Activated T-helper 17 cell treated with anti-CD3 and anti-CD28 coated beads, Interleukin-2, amount 50 U/mL, for 72 hours (primary cell): Measurements from ENCODE around the gene KCNN4. TPM values are rescaled to one million over a fixed set of nuclear protein-coding genes. Genes with fewer than 3 reads are reported as not detected.

Experiments
- ATAC-seq: fragments of 150-1000 bp; cut with Tn5 transposase; replicated peaks from 2 replicates; pipeline ENCODE4 v1.10.0; 2021; ENCODE audit warnings: mild to moderate bottlenecking, moderate library complexity
- H3K27ac Mint-ChIP-seq: one replicate; pipeline ENCODE4 v1.8.0; 2022; ENCODE audit warnings: mixed read lengths
- H3K27me3 Mint-ChIP-seq: one replicate; pipeline ENCODE4 v1.8.0; 2022; ENCODE audit warnings: mixed read lengths
- H3K36me3 Mint-ChIP-seq: one replicate; pipeline ENCODE4 v1.8.0; 2022; ENCODE audit warnings: low read depth, mild to moderate bottlenecking, mixed read lengths
- H3K4me1 Mint-ChIP-seq: one replicate; pipeline ENCODE4 v1.8.0; 2022; ENCODE audit warnings: mixed read lengths
- H3K4me3 Mint-ChIP-seq: one replicate; pipeline ENCODE4 v1.8.0; 2022; ENCODE audit warnings: mild to moderate bottlenecking, mixed read lengths
- H3K9me3 Mint-ChIP-seq: one replicate; pipeline ENCODE4 v1.8.0; 2022; ENCODE audit warnings: mixed read lengths
- total RNA-seq, 2 donors: library from RNA; stranded (reverse); gene quantifications; one replicate each; pipeline ENCODE4 v1.2.3, GENCODE V29; 2022

KCNN4 gene
- total RNA-seq, 2 donors from 2014 or later = 116 to 385 TPM

DNA sequence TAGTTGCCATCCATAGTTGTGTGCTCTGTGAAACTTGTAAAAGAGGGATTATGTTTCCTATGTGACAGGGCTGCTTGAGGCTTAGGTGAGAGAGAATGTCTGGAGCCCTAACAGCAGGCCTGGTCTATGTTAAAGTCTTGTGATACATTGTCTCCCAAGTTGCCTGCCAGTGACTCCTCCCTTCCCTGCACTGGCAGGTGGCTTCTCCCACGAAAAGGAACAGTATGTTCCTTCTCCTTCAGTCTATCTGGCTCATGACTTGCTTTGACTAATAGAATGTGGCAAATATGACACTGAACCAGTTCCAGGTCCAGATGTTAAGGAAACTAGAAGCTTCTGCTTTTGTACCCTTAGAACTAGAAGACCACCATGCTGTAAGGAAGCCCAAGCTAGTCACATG is 5.9 kb upstream of the KCNN4 start:
- Mint-ChIP-seq H3K27me3 (peaks cover 8% of the 10 kb centered on the region), H3K36me3 (peaks cover 21% of the 10 kb centered on the region), H3K27ac (no peak overlapping the region), H3K4me3 (no peak overlapping the region), H3K4me1 (peaks cover 27% of the 10 kb centered on the region), H3K9me3 (no peaks in the 10 kb centered on the region)
- ATAC-seq = no peak

DNA sequence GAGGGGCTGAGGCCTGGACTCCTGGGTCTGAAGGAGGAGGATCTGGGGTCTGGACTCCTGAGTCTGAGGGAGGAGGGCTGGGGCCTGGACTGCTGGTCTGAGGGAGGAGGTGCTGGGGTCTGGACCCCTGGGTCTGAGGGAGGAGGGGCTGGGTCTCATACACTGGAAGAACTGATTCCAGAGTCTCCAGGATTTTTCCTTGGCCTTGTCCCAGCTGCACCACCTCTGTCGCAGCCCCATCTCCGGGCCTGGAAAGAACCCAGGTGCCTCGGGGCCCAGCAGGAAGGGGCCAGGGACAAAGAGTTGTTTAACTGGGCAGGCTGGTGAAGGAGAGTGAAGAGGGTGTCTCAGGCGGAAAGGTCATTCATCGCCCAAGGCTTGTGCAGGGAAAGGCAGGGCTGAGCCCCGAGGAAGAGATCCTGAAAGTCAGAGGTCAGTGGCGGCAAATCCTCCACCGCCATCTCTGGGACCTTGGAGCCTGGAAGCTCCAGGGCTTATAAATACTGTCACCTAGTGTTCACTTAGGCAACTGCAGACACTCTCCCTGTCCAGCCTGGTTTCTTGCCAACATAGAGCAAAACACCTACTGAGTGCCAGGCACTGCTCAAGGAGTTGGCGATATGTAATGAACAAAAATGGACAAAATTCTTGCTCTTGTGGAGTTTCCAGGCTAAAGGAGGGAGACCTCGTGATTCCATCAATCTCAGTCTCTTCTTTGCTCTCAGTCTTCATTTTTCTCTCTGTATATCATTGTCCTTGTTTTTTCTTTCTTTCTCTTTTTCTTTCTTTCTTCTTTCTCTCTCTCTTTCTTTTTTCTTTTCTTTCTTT is 4.4 kb upstream of the KCNN4 start:
- H3K27ac Mint-ChIP-seq = peak overlapping the region; percentile 86
- H3K9me3 Mint-ChIP-seq = no peaks in the 10 kb centered on the region
- H3K4me3 Mint-ChIP-seq = peak overlapping the region; percentile 86
- peaks cover 4% of the 10 kb centered on the region for H3K27me3 Mint-ChIP-seq
- no peak for ATAC-seq
- H3K36me3 Mint-ChIP-seq = peaks cover 33% of the 10 kb centered on the region
- peaks cover 31% of the 10 kb centered on the region for H3K4me1 Mint-ChIP-seq

DNA sequence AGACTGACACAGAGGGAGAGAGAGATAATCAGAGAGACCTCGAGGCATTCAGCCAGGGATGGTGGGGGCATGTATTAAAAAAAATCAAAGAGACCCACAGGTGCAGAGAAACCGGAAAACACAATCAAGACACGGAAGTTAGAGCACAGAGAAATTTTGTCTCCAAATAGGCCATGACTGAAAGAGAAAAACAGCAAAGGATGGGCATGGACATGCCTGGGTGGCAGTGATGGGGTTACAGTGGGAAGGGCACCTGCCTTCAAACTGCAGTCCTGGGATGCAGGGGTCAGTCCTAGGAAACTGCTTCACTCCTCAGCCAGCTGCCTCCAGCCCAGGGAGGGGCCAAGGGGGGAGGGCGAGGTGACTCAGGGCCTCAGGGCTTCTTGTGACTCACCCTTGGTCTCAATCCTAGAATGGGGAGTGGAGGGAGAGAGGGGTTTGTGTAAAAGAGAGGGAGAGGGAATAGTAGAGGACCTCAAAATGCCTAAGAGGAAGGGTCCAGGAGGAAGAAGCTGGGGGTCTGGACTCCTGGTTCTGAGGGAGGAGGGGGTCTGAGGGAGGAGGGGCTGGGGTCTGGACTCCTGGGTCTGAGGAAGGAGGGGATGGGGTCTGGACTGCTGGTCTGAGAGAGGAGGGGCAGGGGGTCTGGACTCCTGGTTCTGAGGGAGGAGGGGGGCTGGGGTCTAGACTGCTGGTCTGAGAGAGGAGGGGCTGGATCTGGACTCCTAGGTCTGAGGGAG is 3.6 kb upstream of the KCNN4 start:
- peaks cover 31% of the 10 kb centered on the region for H3K4me1 Mint-ChIP-seq
- peak; percentile 40 for ATAC-seq
- H3K36me3 Mint-ChIP-seq = peaks cover 41% of the 10 kb centered on the region
- H3K27ac Mint-ChIP-seq = peak overlapping the region; percentile 86
- H3K4me3 Mint-ChIP-seq = peak overlapping the region; percentile 86
- H3K27me3 Mint-ChIP-seq = peaks cover 4% of the 10 kb centered on the region
- no peaks in the 10 kb centered on the region for H3K9me3 Mint-ChIP-seq

DNA sequence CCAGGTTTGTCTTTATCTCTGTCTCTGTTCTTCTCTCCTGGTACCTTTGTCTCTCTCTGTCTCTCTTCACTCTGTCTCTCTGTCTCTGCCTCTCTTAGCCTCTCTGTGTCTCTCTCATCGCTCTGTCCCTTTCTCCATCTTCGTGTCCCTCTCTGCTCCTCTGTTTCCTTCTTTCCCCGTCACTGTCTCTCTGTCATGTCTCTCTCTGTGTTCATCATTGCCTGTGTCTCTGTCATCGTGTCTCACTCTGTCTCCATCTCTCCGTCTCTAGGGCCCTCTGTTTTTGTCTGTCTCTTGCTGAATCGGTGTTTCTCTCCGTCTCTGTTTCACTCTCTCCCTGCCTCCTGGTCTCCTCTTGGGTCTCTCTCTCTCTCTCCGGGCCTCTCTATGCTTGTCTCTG is 2.9 kb upstream of the KCNN4 start:
- Mint-ChIP-seq H3K4me1 (peaks cover 31% of the 10 kb centered on the region), H3K36me3 (peaks cover 49% of the 10 kb centered on the region), H3K9me3 (no peaks in the 10 kb centered on the region), H3K27me3 (peaks cover under 1% of the 10 kb centered on the region), H3K27ac (peak overlapping the region; percentile 86), H3K4me3 (peak overlapping the region; percentile 86)
- no peak for ATAC-seq

DNA sequence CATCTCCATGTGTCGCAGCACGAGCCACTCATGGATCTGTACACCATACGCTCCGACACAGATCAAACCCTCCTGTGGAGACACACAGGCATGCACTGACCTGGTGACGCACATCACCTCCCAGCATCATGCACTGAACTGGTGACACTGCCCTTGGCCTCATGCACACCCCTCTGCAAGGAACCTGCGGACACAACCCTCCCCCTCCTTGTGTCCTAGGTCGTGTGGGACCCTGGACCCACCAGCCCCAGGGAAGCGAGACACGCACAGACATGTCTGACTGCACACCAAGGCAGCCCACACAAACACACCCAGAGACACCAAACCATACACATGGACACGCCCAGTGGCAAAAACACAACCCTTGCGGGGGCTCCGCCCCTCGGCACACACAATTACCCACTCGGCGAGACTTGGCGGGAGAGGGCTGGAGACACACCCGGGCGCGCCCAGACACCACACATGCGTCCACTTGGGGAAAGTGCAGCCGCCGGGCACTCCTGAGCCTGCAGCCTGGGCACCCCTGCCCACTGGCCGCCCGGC is 2.0 kb upstream of the KCNN4 start:
- H3K27ac Mint-ChIP-seq = peak overlapping the region; percentile 85
- no peak for ATAC-seq
- peaks cover 58% of the 10 kb centered on the region for H3K36me3 Mint-ChIP-seq
- no peaks in the 10 kb centered on the region for H3K27me3 Mint-ChIP-seq
- H3K4me3 Mint-ChIP-seq = peak overlapping the region; percentile 86
- peaks cover 36% of the 10 kb centered on the region for H3K4me1 Mint-ChIP-seq
- no peaks in the 10 kb centered on the region for H3K9me3 Mint-ChIP-seq

DNA sequence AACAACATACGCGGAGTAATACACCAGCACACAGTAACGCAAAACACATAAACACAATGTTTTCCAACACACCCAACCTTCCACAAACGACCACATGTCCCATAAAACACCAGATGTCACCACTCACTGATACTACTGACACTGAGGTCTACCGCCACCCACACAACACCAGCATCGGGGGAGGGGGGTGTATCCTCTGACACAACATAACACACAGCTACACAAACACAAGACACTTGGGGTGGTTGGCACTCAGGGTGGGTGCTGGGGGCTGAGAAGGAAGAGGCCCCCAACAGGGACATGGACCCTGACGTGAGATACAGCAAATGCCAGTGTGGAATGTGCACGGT is 1.5 kb upstream of the KCNN4 start:
- no peak for ATAC-seq
- Mint-ChIP-seq H3K9me3 (no peaks in the 10 kb centered on the region), H3K27ac (peak overlapping the region; percentile 85), H3K27me3 (no peaks in the 10 kb centered on the region), H3K36me3 (peaks cover 62% of the 10 kb centered on the region), H3K4me3 (peak overlapping the region; percentile 86), H3K4me1 (peaks cover 38% of the 10 kb centered on the region)

DNA sequence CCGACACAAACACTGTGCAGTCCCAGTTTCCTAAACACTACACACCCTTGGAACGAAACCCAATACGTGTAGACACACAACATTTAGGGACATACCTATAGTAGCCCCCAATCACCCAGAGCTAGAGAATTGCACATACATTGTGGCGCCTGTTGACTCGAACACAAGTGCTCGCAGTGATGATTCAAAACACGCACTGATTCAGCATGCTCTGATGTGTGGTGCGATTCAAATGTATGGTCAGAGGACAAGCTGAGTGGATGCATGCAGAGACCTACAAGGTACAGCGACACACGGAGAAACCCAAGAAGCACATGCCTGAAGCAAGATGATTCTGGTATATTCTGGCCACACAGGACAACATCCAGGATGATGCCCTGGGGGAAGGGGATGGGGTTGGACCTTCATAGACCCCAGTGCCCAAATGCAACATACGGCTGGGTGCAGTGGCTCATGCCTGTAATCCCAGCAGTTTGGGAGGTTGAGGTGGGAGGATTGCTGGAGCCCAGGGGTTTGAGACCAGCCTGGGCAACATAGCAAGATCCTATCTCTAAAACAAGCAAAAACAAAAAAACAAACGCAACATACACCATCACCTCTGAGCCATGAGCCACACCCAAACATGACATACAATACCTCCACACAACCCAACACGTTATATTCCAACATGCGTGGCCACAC is 997 bp upstream of the KCNN4 start:
- peak; percentile 58 for ATAC-seq
- Mint-ChIP-seq H3K9me3 (no peaks in the 10 kb centered on the region), H3K4me3 (peak overlapping the region; percentile 86), H3K4me1 (peaks cover 43% of the 10 kb centered on the region), H3K27me3 (no peaks in the 10 kb centered on the region), H3K27ac (peak overlapping the region; percentile 85), H3K36me3 (peaks cover 67% of the 10 kb centered on the region)

DNA sequence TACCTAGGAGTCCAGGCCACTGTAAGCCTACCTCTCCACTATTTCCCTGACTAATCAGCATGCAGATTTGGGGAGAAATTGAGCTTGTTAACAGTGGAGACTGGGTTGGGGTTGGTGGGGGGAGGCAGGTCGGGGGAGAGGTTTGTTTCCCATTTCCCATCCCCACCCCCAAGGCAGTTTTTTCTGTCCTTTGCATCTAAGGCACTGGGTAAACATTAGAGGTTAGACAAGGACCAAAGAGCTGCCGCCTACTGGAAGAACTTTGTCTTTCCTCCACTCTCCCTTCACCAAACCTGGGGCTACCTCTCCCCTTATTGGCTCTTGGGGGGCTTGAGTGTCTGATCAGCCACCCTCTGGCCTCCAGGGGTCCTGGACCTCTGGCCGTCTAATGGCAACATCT is 953 bp downstream of the KCNN4 start:
- H3K27ac Mint-ChIP-seq = peak overlapping the region; percentile 85
- ATAC-seq = no peak
- no peaks in the 10 kb centered on the region for H3K9me3 Mint-ChIP-seq
- peaks cover 57% of the 10 kb centered on the region for H3K4me1 Mint-ChIP-seq
- H3K4me3 Mint-ChIP-seq = peak overlapping the region; percentile 86
- peaks cover 87% of the 10 kb centered on the region for H3K36me3 Mint-ChIP-seq
- no peaks in the 10 kb centered on the region for H3K27me3 Mint-ChIP-seq

DNA sequence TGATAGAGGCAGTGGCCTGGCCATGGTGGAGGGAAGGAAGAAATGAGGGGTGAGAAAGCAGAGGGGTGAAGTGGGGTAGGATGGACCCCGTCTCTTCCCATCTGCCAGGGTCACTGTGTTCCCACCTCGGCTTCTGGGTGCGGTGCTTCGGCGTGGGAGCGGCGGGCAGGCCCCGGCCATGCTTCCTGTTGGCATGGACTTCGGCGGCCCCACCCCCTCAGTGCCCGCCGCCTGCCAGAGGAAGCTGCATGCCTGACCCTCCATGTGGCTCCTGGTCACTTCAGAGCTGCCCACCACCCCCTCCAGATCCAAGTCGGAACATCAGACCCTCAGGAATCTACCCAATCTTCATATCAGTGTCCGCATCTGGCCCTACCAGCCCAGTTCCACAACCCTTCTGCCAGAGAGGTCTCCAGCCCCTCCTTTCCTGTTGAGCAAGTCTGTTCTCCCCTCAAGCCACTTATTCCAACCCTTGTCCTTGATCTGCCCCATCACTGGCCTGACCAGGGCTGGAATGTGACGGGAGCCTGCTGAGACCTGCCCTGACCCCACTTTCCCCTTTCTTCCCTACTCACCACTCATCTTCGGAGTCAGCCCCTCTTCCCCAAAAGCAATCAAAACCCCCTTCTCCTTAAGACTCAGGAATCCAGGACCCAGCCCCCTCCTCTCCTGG is 1.5 kb downstream of the KCNN4 start:
- ATAC-seq = no peak
- H3K27me3 Mint-ChIP-seq = no peaks in the 10 kb centered on the region
- peaks cover 92% of the 10 kb centered on the region for H3K36me3 Mint-ChIP-seq
- peak overlapping the region; percentile 85 for H3K27ac Mint-ChIP-seq
- no peaks in the 10 kb centered on the region for H3K9me3 Mint-ChIP-seq
- H3K4me1 Mint-ChIP-seq = peaks cover 52% of the 10 kb centered on the region
- H3K4me3 Mint-ChIP-seq = peak overlapping the region; percentile 86

DNA sequence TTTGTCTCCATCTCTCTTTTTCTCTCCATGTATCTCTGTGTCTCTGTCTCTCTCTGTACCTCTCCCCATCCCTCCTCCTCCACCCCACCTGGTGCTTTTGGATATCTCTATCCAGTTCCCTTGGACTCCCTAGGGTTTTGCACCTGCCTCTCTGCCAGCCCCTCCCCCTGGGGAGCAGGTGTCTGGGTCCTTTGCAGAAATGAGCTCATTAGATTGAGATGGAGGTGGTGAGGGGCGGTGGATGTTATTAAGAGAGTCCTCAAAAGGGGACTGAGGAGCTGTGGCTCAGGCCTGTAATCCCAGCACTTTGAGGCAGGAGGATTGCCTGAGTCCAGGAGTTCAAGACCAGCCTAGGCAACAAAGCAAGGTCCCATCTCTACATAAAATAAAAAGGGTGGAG is 2.1 kb downstream of the KCNN4 start:
- H3K9me3 Mint-ChIP-seq = no peaks in the 10 kb centered on the region
- peaks cover 94% of the 10 kb centered on the region for H3K36me3 Mint-ChIP-seq
- no peak for ATAC-seq
- peak overlapping the region; percentile 85 for H3K27ac Mint-ChIP-seq
- H3K4me3 Mint-ChIP-seq = peak overlapping the region; percentile 86
- H3K27me3 Mint-ChIP-seq = no peaks in the 10 kb centered on the region
- H3K4me1 Mint-ChIP-seq = peaks cover 46% of the 10 kb centered on the region

DNA sequence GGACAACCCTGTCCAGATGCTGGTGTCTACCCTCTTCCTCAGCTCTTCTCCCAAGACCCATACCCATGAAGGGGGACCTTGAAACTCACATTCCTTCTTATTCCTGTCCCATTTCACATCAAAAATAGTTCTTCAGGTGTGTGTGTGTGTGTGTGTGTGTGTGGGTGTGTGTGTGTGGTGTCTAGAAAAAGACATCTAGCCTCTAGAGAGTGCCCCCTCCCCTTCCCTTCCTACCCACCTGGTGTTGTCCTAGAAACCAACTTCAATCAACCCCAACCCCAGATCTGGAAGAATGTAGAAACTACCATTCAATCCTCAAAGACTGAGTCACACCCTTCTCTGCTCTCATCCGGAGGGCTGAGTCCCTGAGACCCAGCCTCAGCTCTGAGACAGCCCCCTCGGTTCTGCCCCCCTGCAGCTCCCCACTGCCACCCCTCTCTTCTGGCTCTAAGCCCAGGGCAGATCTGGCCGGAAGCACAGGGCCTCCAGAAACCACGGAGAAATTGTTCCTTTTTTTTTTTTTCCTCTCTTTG is 3.5 kb downstream of the KCNN4 start:
- Mint-ChIP-seq H3K27me3 (no peaks in the 10 kb centered on the region), H3K4me3 (peak overlapping the region; percentile 86), H3K36me3 (peaks cover 98% of the 10 kb centered on the region), H3K27ac (peak overlapping the region; percentile 85), H3K4me1 (peaks cover 36% of the 10 kb centered on the region), H3K9me3 (no peaks in the 10 kb centered on the region)
- ATAC-seq = peak; percentile 6

DNA sequence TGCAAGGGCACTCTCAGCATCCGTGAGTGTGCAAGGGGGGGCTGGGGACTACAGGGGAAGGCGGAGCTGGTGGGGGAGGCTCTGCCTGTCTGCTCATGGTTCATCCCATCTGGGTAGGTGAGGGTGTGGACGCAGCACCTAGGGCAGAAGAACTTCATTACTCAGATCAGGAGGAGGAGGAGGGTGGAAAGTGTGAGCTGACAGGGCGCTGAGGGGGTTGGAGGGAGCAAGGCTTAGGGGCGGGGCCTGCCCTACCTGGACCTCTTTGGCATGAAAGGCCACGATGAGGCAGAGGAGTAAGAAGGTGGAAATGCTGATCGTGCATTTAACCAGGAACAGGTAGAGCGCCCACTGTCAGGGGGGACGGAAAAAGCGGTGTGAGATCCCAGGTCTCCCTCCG is 4.5 kb downstream of the KCNN4 start:
- Mint-ChIP-seq H3K27me3 (no peaks in the 10 kb centered on the region), H3K9me3 (no peaks in the 10 kb centered on the region), H3K4me3 (peak overlapping the region; percentile 86), H3K36me3 (peaks cover 98% of the 10 kb centered on the region), H3K27ac (peak overlapping the region; percentile 85), H3K4me1 (peaks cover 26% of the 10 kb centered on the region)
- ATAC-seq = peak; percentile 46

DNA sequence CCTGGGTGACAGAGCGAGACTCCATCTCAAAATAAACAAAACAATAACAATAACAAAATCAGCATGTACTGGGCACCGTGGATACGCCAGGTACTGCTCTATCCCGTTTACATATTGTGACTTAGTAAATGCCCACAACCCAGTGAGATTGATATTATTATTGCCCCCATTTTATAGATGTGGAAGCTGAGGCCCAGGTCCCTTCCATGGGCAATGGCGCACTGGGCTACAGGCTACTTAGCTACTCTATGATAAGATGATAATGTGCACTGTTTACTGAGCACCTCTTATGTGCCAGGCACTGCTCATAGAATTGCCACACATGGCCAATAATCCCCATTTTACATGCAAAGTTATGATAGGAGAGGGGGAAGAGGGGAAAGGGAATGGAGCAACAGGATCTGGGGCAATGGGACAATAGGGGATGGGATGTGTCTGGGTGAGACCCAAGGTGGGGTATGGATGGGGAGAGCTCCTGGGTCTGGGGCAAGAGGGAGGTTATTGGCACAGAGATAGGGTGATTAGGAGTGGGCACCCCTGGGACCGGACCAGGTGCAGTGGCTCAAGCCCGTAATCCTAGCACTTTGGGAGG is 5.4 kb downstream of the KCNN4 start:
- Mint-ChIP-seq H3K27ac (peak overlapping the region; percentile 85), H3K9me3 (no peaks in the 10 kb centered on the region), H3K4me3 (peak overlapping the region; percentile 86), H3K4me1 (peaks cover 29% of the 10 kb centered on the region), H3K36me3 (peaks cover 99% of the 10 kb centered on the region), H3K27me3 (no peaks in the 10 kb centered on the region)
- no peak for ATAC-seq
